HG02763 (cell line): ENCODE measurements around the gene TUBE1.
"Not testable (repeated sequence)": the region's sequence is repeated elsewhere in the genome, so short reads cannot be mapped to it uniquely, and the experiment has no call there.

ENCODE experiments used
- ATAC-seq: cut with Tn5 transposase; IDR thresholded peaks from one replicate; pipeline ENCODE4 v1.9.1; 2021; ENCODE audit warnings: mild to moderate bottlenecking, moderate library complexity; ENCODE audit not compliant: unreplicated experiment

Gene TUBE1

DNA sequence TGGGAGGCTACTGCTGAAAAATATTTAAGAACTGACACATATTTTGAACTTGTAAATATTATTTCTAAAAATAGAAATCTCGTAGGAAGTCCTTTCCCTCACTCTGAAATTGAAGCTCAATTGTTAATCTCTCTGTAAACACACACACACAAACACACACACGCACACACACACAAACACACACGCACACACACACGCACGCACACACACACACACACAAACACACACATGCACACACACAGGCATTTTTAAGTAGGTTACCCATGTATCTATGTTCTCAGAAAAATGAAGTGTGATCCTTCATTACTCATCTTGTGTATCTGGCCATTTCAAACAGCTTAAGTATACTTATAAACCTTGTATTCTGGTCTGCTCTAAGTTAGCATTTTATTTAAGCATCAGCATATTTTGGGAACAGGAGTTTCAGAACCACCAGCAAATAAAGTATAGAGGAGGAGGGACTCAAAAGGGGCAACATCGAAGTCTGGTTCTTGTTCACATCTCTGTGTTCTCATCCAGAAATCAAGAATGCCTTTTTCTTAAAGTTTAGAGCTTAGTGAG lies 21.8 kb downstream of the TUBE1 start:
- ATAC-seq = no peak

DNA sequence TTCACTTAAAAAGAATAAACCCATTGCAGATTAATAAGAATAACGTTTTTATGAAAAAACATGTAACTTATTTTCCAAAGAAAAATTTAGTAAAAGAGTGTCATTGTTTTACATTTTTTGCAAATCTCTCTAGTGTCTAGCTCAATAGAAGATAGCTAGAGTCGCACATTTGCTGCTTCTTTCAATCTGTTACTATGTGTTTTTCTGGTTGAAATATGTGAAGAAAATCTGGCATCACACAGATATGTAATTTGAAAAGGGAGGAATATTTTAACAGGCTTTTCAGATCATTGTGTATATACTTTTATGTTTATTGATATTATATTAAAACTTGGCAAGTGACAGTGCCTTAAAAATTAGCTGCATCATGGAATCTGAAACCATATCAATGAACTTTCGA lies 24.3 kb downstream of the TUBE1 start:
- ATAC-seq = no peak

DNA sequence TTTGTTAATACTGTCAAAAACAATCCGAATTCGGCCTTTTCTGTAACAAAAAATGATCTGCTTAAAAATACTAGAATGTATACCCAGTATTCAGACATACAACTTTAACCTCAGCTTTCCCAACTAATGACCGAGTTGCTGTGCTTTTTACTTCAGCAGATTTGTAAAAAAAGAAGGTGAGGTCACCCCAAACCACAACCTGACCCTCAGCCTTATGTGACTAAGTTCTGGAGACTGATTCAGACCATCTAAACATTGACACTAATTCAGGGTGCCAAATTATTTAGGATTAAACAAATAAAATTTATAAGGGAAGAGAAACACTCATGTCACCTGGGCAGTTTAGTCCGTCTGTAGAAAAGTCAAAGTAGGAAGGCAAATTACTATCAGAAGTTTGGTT lies 25.7 kb downstream of the TUBE1 start:
- no peak for ATAC-seq

DNA sequence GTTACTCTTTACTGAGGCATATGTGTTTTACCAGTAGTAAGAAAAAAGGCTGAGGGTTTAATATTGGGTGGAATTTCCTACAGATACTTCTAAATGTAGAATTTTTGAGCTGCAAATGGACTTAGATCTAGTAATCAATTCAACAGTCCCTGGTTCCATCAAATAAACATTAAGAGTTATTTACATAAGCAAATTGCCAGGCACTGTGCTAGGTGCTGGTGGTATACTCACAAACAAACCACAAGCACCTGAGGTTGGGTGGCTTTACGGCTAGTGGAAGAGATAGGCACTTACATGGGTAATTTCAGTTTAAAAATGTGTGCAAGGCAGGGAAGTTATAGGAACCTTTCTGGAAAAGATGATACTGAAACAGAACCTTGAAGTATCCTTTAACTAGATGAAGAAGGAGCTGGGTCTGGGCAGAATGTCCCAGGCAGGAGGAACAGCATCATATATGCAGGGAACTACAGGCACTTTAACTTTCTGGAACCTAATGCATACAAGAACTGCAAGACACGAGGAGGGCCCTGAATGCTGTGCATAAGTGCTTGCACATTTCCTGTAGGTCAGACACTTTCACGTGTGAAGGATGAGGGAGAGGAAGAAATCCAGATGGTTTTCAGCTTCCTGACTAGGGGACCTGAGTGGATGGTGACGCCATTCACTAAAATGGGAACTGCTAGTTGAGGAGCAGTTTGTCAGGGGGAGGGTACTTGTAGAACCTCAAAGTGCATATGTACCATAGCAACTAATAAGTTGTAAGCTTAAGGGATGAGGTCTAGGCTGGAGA lies 28.8 kb downstream of the TUBE1 start:
- ATAC-seq = no peak

DNA sequence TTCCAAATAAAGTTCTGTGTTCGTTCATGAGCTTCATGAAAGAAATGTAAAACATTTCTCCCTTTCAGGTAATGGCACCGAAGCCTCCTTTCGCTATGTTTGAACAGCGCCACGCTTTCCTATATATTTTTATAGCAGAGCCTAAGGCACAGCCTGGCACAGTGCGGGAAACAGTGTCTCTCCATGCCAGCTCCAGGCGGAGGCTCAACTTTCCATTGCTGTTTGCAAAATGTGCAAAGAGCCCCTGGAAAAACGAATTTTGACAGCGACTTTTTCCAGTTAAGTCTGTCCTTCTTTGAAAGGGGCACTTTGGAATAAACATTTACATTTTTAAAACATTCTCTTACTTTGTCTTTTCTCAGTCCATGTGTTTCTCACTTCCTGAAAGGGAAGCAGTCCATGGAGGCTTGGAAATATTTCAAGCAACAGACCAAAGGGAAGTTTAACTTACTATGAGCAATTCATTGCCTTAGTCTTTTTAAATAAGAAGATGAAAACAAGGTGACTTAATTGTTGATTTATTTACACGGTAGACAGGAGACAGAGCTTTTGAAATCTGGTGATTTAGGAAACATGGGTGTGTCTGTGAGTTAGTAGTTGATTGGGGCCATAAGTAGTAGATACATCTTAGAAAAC lies 32.6 kb downstream of the TUBE1 start:
- no peak for ATAC-seq

DNA sequence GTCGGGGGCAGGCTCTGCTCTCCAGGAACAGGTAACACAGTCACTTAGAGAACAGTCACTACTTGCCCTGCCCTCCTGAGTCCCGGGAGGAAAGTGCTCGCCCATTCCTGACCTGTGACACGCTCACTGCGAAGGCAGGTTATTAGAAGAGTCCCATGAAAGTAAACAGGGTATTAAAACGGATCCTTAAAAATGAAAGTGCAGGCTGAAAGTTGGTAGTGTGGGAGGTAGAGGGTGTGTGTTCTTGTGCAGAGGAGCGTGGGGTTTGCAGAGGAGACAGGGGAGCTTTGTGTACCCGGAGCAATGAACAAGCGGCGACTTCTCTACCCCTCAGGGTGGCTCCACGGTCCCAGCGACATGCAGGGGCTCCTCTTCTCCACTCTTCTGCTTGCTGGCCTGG lies 33.3 kb downstream of the TUBE1 start, which contains the start of gene CCN6:
Gene CCN6 (plus strand): TSS at position 104 of the 400 bp plus-strand sequence. CDS start 254 bp downstream, at position 358.
- ATAC-seq = no peak

DNA sequence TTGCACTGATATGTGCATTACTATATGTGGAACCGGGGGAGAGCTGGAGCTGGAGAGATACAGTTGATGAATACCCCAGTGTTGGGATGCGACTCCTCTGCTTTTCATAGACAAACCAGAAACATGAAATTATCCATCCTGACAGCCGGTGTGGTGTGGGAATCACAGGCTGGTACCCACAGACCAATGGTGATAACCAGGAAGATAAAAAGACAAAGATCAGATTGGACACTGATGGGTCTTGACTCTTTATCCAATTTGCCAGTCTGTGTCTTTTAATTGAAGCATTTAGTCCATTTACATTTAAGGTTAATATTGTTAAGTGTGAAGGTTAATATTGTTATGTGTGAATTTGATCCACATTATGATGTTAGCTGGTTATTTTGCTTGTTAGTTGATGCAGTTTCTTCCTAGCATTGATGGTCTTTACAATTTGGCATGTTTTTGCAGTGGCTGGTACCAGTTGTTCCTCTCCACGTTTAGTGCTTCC lies 36.0 kb downstream of the TUBE1 start:
- ATAC-seq = not testable (repeated sequence)

DNA sequence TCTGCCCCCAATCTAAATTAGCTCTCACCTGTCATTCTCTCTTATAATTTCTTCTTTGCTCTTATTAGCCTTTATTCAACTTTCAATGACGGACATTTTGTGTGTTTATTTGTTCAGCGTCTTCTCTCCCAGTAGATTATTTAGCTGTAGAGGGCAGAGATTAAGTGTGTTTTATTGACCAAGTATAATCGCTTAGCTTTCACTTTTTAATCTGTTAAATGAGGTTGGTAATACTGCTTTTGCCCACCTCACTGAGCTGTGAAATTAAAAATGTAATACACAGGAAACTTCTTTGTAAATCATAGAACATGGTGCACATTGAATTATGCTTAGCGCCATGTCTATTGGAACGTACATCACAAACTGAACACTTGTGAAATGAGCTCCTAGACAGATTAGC lies 36.9 kb downstream of the TUBE1 start:
- no peak for ATAC-seq

DNA sequence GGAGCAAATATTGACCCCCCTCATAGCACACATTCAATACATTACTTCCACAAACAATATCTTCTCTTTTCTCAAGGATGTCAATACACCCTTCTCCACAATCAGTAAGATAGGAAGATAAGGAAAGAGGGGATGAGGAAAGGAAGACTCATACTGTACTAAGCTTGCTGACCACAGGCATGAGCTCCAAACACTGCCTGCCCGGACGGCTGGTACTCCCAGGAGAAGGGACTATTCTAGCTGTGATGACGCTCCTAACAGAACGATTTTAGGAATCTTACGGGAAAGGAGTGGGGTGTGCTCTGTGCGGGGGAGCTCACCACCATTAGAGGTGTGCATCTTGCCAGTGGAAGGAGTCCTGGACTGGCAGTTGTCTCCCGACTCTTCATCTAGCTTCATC lies 37.3 kb downstream of the TUBE1 start:
- no peak for ATAC-seq

DNA sequence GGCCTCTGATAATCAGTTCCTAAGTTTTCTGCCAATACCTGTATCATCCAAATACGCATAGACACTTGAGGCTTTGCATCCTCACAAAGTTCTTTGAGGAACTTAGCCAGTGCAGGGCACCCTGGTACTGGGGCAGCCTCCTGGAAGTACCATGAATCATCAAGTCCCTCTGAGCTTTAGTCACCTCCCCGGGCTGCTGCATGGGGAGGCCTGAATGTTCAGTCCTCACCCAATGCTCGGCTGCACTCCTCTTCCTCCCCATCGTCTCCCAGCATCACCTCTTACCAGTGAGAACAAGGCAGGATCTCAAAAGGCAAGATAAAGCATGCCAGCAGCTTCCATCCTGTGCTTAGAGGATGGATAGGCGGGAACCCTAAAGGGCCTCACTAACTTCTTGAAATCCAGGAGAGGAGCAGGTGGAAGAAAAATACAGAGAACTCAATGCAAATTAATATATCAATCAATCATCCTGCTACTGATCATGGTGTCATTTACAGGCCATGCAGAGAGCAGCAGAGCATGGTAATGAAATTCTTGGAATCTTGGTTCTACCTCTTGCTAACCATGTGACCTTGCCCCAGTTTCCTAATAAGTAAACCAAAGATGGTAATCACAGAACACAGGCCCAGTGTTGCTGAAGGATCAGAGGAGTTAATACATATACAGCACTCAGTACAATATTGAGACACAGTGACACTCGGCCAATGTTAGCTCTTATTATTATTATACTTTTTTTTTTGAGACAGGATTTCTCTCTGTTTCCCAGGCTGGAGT lies 38.1 kb downstream of the TUBE1 start:
- ATAC-seq = no peak

DNA sequence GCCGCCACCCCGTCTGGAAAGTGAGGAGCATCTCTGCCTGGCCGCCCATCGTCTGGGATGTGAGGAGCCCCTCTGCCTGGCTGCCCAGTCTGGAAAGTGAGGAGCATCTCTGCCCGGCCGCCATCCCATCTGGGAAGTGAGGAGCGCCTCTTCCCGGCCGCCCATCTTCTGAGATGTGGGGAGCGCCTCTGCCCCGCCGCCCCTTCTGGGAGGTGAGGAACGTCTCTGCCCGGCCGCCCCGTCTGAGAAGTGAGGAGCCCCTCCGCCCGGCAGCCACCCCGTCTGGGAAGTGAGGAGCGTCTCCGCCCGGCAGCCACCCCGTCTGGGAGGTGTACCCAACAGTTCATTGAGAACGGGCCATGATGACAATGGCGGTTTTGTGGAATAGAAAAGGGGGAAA lies 39.8 kb downstream of the TUBE1 start:
- not testable (repeated sequence) for ATAC-seq

DNA sequence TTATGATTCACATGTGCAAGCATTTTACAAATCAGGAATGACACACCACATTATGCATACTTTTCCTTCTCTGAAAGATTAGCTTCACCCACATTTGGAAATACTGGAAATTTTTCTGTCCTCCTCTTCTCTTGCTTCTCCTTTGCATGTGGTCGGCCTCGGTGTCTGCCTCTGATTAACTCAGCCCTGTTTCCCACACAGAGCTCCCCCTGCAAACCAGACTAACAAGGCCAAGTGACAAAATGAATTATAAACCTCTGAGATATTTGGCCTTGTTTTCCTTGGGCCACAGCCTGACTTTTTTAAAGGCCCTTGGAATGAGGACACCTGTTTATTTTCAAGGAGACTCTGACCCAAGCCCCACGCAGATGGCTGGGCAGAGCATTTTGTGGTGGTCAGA lies 42.4 kb downstream of the TUBE1 start:
- ATAC-seq = no peak

DNA sequence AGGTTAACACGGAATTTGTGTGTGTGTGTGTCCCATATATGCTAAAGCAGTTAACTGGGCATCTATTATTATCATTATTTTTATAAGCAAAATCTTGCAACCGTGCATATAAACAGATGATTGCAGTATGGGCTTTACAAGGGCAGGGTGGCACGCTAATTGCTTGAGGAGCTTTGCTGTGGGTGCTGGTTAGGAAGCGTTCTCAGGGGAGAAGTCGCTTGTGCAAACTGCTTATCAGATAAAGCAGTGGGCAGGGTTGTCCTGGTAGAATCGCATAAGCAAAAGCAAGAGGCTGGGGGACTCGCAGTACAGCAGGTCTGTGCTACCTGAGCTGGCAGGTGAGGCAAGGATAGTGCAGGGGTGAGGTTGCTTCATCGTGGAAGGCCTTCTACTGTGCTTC lies 43.1 kb downstream of the TUBE1 start:
- no peak for ATAC-seq

DNA sequence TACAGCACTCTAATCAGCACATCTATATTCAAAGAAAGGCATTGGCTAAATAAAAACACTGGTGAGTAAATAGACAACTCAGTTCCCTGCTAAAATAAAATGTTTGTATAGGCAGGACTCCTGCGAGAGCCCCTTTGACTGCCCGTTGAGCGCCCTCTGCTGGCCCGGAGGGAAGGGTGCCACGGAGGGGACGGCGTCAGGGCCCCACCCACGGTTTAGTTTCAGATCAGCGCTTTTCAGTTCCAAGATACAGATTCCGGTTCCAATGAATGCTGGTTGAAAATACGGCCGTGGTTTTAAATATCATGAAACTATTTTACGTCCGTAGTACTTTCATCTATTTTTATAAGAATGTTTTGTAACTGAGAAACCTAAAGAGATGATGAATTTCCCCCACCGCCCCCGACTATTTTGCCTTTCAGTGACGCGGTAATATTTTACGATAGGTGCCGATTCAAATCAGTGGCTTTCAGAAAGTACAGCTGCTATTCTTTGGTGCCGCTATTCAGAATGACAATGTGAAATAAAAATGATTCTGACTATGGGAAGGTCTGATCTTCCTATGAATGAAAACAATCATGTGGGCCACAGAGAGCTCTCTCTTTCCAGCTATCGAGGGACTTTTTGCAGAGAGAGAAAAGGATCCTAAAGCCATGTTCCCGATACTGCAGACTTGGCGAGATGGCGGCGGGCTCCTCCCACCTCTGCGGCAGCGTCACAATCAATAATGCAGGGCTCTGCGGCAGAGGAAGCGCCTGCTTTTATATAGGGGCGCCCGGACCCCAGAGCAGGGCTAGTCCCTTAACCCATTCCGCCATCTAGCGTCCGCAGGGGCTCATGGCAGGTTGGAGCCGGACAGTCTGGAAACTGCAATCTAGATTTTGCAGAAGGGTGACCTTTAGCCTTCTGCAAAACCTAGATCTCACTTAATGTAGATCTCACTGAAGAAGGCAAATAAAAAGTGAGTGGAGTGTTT lies 44.0 kb downstream of the TUBE1 start:
- peak; percentile 88 for ATAC-seq

DNA sequence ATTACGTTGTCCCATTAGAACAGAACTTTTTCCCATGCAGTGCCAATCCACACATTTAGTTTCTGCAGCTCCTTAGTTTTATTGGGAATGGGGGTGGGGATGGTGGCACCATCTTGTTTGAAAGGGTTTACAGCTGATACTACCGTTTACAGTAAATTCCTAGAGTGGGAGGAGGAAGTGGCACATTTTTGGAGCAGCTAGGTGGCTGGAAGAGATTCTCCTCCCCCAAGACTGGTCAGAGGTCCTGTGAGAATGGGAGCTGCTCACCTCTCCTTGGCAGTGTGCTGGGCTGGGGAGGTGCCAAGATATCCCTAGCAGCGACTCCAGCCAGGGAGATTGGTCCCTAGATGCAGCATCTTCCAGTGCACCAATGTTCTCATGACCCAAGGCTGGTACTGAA lies 45.7 kb downstream of the TUBE1 start:
- ATAC-seq = no peak

DNA sequence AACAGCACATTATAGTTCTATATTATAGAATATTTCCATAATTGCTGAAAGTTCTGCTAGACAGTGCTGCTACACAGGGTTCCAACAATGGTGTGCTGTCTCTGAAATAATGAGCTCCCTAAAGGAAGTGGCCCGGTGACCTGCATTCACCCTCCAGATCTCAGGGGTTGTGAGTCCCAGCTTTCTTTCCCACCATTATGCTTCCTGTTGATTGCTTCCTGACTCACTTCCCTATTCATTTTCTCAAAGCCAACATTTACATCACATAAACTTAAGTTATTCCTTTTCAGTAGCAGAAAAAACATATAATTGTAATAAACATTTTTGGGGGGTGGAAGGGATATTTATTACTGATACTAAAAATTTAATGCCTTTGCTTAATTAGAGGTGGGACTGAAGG lies 46.3 kb downstream of the TUBE1 start:
- ATAC-seq = no peak

DNA sequence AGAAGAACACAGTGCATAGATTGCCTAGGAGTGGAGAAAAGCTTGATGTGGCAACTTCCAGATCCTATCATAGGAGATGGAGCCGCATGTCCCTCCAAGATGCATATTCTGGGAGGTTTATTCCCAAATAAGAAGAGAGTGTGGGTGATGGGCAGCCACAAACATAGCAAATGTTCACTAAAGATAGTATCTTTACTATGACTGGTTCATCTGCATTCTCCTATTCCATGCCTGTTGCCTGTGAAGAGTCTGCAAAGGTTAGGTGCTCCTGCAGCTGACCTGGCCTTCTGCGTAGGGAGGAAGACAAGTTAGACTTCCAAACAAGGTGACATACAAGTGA lies 47.9 kb downstream of the TUBE1 start:
- ATAC-seq = no peak

DNA sequence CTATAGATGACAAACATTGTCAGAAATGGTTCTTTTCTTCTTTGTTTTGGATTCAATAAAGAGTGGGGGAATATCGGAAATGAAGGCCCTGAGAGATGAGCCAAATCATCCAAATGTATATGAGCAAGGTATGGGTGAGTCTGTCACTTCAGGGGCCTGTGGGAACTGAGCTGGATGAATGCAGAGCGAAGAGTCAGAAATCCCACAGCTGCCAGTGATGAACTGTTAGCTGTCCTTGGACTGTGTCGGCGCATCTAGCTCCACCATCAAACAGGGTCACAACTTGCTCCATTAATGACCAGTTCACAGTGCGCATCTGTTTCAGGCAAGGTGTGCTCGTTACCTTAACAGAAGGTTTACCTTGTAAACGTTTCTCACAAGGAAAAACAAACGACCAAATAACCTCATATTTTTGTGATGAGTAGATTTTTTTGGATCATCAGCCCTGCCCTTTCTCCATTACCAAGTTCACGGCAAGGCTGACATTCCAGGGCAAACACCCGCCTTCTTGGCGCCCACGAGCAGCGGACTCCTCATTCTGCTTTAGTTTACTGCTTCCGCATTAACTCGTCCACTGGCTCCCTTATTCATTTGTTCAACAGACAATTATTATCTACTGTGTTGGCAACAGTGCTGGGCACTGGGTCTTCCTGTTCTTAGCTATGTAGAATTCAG lies 48.4 kb downstream of the TUBE1 start:
- ATAC-seq = no peak

DNA sequence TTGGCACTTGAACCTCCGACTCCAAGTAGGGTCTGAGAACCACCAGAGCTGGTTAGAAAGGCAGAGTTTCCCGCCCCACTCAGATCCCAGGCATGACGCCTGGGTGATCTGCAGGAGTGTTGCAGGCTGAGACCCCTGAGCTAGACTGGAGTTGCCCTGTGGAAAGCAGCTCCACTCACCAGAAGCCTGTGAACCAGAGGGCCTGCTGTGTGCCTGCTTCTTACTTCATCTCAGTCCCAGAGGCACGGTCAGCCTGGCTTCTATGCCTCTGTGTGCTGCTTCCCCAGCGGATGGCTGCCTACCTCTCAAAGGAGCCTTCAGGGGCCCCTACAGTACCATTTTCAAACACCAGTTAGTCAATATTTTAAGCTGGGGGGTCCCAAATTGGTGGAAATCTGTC lies 49.0 kb downstream of the TUBE1 start:
- ATAC-seq = no peak

DNA sequence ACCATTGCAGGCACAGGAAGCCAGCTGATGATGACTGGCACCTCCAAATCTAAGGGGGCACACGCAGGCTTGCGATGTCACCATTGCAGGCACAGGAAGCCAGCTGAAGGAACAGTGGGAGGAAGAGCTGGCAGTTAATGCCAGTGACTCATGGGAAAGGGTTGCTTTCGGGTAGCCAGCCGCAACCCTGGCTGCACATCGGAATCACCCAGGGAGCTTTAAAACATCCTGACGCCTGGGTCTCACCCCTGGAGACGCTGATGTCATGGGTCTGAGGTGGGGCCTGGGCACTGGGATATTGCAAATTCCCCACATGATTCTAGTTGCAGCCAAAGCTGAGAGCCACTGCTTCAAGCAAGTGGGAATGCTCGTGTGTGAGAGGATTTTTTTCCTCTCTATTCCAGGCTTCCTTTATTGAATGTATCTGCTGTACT lies 49.5 kb downstream of the TUBE1 start:
- no peak for ATAC-seq
